Osteocyte (in vitro differentiated cells): ENCODE measurements around the gene METTL14. TPM values are rescaled to one million over a fixed set of nuclear protein-coding genes. Genes with fewer than 3 reads are reported as not detected.

ENCODE experiments used
- DNase-seq: peaks from one replicate; pipeline ENCODE4 v3.0.0; 2021; ENCODE audit warnings: mixed read lengths; ENCODE audit not compliant: unreplicated experiment; ENCODE audit errors: extremely low spot score
- H3K27ac Mint-ChIP-seq: one replicate; pipeline ENCODE4 v1.8.0; 2021; ENCODE audit warnings: mild to moderate bottlenecking, mixed read lengths; ENCODE audit not compliant: unreplicated experiment
- H3K27me3 Mint-ChIP-seq: one replicate; pipeline ENCODE4 v1.8.0; 2021; ENCODE audit warnings: mixed read lengths; ENCODE audit not compliant: unreplicated experiment
- H3K36me3 Mint-ChIP-seq: one replicate; pipeline ENCODE4 v1.8.0; 2021; ENCODE audit warnings: mixed read lengths; ENCODE audit not compliant: unreplicated experiment
- H3K4me1 Mint-ChIP-seq: one replicate; pipeline ENCODE4 v1.8.0; 2021; ENCODE audit warnings: mixed read lengths; ENCODE audit not compliant: unreplicated experiment
- H3K4me3 Mint-ChIP-seq: one replicate; pipeline ENCODE4 v1.8.0; 2021; ENCODE audit warnings: mild to moderate bottlenecking, moderate library complexity, mixed read lengths; ENCODE audit not compliant: unreplicated experiment
- H3K9me3 Mint-ChIP-seq: one replicate; pipeline ENCODE4 v1.8.0; 2021; ENCODE audit warnings: mixed read lengths; ENCODE audit not compliant: unreplicated experiment
- total RNA-seq: library from RNA; stranded (reverse); gene quantifications from 2 replicates; pipeline ENCODE4 v1.2.1, GENCODE V29; 2021
- TF ChIP-seq, protein P1 (sequence below): fragments of 200-600 bp; sonication (generic); IDR thresholded peaks from 2 replicates; pipeline ENCODE4 v1.5.0; 2021; ENCODE audit warnings: antibody characterized with exemption, mild to moderate bottlenecking, moderate library complexity

Gene METTL14
- total RNA-seq, 1 donor from 2014 or later, result 54.5 TPM

GRCh38 chr4:118757761-118758251 is 72.6 kb downstream of the METTL14 start:
- Mint-ChIP-seq H3K9me3 (no peaks in the 10 kb centered on the region), H3K27ac (peak overlapping the region; percentile 28), H3K4me1 (peaks cover 70% of the 10 kb centered on the region), H3K36me3 (peaks cover 56% of the 10 kb centered on the region), H3K27me3 (no peaks in the 10 kb centered on the region), H3K4me3 (no peak overlapping the region)
- no peak for DNase-seq
- TF ChIP-seq, protein P1, sequence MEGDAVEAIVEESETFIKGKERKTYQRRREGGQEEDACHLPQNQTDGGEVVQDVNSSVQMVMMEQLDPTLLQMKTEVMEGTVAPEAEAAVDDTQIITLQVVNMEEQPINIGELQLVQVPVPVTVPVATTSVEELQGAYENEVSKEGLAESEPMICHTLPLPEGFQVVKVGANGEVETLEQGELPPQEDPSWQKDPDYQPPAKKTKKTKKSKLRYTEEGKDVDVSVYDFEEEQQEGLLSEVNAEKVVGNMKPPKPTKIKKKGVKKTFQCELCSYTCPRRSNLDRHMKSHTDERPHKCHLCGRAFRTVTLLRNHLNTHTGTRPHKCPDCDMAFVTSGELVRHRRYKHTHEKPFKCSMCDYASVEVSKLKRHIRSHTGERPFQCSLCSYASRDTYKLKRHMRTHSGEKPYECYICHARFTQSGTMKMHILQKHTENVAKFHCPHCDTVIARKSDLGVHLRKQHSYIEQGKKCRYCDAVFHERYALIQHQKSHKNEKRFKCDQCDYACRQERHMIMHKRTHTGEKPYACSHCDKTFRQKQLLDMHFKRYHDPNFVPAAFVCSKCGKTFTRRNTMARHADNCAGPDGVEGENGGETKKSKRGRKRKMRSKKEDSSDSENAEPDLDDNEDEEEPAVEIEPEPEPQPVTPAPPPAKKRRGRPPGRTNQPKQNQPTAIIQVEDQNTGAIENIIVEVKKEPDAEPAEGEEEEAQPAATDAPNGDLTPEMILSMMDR, result no peak

DNA sequence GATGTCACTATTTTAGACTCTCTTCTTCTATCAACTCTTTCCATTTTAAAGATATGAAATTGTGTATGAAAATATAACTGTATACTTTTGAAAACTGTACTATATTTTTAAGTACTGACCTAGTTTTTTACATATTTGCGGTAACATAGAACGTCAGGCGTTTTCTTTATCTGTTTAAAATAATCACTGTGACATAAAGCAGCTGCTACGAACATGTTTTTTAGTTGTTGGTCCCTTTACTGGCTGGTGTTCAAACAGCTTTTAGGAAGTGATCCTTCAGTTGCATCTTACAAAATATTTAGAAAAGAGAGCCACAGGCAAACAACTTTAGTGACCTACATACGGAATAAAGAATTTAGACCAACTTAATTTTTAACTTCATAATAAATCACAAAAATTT is 73.1 kb downstream of the METTL14 start:
- no peak for DNase-seq
- TF ChIP-seq, protein P1, result no peak
- Mint-ChIP-seq H3K9me3 (no peaks in the 10 kb centered on the region), H3K4me1 (peaks cover 71% of the 10 kb centered on the region), H3K36me3 (peaks cover 56% of the 10 kb centered on the region), H3K4me3 (no peak overlapping the region), H3K27me3 (no peaks in the 10 kb centered on the region), H3K27ac (peak overlapping the region; percentile 28)

GRCh38 chr4:118759481-118759880 is 74.3 kb downstream of the METTL14 start:
- Mint-ChIP-seq H3K9me3 (no peaks in the 10 kb centered on the region), H3K27ac (peak overlapping the region; percentile 16), H3K27me3 (no peaks in the 10 kb centered on the region), H3K4me3 (no peak overlapping the region), H3K4me1 (peaks cover 74% of the 10 kb centered on the region), H3K36me3 (peaks cover 59% of the 10 kb centered on the region)
- DNase-seq, result no peak
- TF ChIP-seq, protein P1, result no peak

- H3K4me1 Mint-ChIP-seq, result peaks cover 76% of the 10 kb centered on the region
- no peaks in the 10 kb centered on the region for H3K27me3 Mint-ChIP-seq
- H3K27ac Mint-ChIP-seq, result no peak overlapping the region
- no peak for DNase-seq
- peaks cover 58% of the 10 kb centered on the region for H3K36me3 Mint-ChIP-seq
- no peak overlapping the region for H3K4me3 Mint-ChIP-seq
- no peaks in the 10 kb centered on the region for H3K9me3 Mint-ChIP-seq
- TF ChIP-seq, protein P1, result no peak
Observed at GRCh38 chr4:118760092-118760491, 74.9 kb downstream of the METTL14 start.

GRCh38 chr4:118760493-118760892 is 75.3 kb downstream of the METTL14 start:
- no peak overlapping the region for H3K27ac Mint-ChIP-seq

More at GRCh38 chr4:118760493-118760892, 75.3 kb downstream of the METTL14 start:
- TF ChIP-seq, protein P1, result no peak
- no peak for DNase-seq
- no peak overlapping the region for H3K4me3 Mint-ChIP-seq
- H3K4me1 Mint-ChIP-seq, result peaks cover 76% of the 10 kb centered on the region
- H3K9me3 Mint-ChIP-seq, result no peaks in the 10 kb centered on the region
- no peaks in the 10 kb centered on the region for H3K27me3 Mint-ChIP-seq
- H3K36me3 Mint-ChIP-seq, result peaks cover 54% of the 10 kb centered on the region
